Putamen (tissue), 1 donor: ENCODE measurements around the gene RASSF4.
"Not testable (repeated sequence)": the region's sequence is repeated elsewhere in the genome, so short reads cannot be mapped to it uniquely, and the experiment has no call there.

Experiments
- DNase-seq: peaks from one replicate; pipeline ENCODE4 v3.0.0-alpha.2; 2016; ENCODE audit warnings: low spot score

RASSF4 gene

GRCh38 chr10:45003432-45004000 is 43.9 kb downstream of the RASSF4 start:
- DNase-seq = no peak

- DNase-seq = no peak
Measured at GRCh38 chr10:45004661-45005060, 45.1 kb downstream of the RASSF4 start.

- DNase-seq = no peak
Measured at GRCh38 chr10:45005284-45005683, 45.7 kb downstream of the RASSF4 start.

GRCh38 chr10:45006276-45007030 is 46.9 kb downstream of the RASSF4 start:
- DNase-seq = no peak

- DNase-seq = peak; percentile 78
Measured at GRCh38 chr10:45008524-45009161, 49.0 kb downstream of the RASSF4 start.

GRCh38 chr10:45014557-45014956 is 55.0 kb downstream of the RASSF4 start:
- not testable (repeated sequence) for DNase-seq

GRCh38 chr10:45015590-45015989 is 56.0 kb downstream of the RASSF4 start:
- no peak for DNase-seq

- no peak for DNase-seq
Measured at GRCh38 chr10:45023426-45023825, 63.8 kb downstream of the RASSF4 start.

GRCh38 chr10:45034301-45034700 is 74.7 kb downstream of the RASSF4 start:
- no peak for DNase-seq

- no peak for DNase-seq
Measured at GRCh38 chr10:45035673-45036072, 76.1 kb downstream of the RASSF4 start.

GRCh38 chr10:45040921-45041542 is 81.4 kb downstream of the RASSF4 start:
- DNase-seq = no peak

GRCh38 chr10:45044290-45044689 is 84.7 kb downstream of the RASSF4 start:
- DNase-seq = no peak
